GM19468 (cell line): ENCODE measurements around the gene B3GAT2.
"Not testable (repeated sequence)": the region's sequence is repeated elsewhere in the genome, so short reads cannot be mapped to it uniquely, and the experiment has no call there.

Source experiments
- ATAC-seq: cut with Tn5 transposase; IDR thresholded peaks from one replicate; pipeline ENCODE4 v1.9.1; 2021; ENCODE audit warnings: mild to moderate bottlenecking, moderate library complexity, moderate number of reproducible peaks; ENCODE audit not compliant: unreplicated experiment; ENCODE audit errors: extremely low read depth

Gene B3GAT2, protein sequence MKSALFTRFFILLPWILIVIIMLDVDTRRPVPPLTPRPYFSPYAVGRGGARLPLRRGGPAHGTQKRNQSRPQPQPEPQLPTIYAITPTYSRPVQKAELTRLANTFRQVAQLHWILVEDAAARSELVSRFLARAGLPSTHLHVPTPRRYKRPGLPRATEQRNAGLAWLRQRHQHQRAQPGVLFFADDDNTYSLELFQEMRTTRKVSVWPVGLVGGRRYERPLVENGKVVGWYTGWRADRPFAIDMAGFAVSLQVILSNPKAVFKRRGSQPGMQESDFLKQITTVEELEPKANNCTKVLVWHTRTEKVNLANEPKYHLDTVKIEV

DNA sequence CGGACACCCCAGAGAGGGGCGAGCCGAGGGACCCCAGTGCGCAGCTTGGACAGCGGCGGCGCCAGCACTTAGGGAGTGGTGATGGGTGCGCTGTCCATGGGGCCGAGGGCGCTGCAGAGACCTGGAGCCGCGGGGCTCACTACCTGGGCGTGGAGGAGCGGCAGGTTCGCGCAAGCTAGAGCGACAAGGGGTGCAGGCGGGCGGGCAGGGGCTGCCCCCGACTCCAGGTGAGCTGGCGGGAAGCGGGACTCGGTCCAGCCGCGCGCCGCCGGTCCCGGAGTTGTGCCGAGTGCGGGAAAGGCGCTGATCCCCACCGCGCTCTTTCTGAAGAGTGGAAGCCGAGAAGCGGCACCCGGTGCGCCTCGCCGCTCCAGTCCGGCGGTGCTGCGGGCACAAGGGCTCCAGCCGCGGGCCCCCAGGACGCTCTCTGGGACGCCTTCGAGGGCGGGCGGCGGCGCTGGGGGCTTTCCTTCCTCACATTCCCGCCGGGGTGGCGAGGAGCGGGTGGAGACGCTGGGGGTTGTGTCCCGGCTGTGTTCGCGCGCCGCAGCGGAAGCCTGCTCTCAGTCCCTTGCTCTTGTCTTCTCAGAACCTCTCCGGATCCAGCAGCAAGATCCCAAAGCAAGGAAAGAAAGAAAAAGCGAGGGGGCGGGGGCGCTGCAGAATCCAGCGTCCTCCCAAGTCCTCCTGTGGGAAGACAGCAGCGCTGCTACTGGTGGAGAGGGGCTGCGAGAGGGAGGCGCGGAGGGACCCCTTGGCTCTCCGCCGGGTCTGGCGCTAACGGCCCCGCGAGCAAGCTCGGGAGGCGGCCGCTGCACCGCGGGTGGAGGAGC is at the start of gene B3GAT2:
Gene B3GAT2, minus strand, starts transcription at position 610 of the 833 bp plus-strand sequence. CDS start 631 bp downstream, outside the sequence.
- ATAC-seq, result no peak

DNA sequence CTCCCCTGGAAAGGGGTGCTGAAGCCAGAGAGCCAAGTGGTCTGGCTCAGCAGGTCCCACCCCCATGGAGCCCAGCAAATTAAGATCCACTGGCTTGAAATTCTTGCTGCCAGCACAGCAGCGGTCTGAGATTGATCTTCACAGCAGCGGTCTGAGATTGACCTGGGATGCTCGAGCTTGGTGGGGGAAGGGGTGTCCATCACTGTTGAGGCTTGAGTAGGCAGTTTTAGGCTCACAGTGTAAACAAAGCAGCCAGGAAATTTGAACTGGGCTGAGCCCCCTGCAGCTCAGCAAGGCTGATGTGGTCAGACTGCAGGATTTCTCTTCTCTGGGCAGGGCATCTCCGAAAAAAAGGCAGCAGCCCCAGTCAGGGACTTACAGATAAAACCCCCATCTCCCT is 41.3 kb upstream of the B3GAT2 start:
- ATAC-seq, result no peak

DNA sequence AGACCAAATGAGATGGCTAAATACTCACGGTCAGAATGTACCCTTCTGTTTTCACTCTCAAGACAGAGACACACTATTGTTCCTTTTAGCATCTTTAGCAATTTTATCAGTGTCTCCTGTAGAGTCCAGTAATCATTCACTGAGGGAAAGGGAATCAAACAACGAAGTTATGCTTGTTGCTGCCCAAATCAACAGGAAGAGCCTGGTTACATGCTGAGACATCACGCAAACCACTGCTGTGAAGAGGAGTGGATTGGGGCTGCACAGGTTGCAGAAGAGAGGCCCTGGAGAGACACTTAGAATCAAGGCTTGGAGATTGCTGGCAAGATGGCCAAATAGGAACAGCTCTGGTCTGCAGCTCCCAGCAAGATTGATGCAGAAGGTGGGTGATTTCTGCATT is 40.5 kb upstream of the B3GAT2 start:
- ATAC-seq, result no peak

DNA sequence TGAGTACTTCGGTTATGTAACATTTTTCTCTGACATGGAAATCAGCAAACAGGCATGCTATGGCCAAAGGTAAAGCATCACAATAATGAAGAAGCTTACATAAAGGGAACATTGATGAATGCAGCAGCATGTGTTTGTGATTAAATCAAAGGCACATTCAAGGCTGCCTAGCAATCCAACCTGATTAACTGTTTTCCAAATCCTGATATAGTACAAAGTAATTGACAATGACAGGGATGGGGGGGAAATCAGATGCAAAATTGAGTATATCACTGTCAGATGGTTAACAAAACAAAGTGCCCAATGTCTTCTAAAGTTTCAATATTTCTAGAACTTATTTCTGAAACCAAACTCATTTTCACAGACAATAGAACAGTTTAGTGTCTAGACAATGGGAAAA is 39.2 kb upstream of the B3GAT2 start:
- no peak for ATAC-seq

DNA sequence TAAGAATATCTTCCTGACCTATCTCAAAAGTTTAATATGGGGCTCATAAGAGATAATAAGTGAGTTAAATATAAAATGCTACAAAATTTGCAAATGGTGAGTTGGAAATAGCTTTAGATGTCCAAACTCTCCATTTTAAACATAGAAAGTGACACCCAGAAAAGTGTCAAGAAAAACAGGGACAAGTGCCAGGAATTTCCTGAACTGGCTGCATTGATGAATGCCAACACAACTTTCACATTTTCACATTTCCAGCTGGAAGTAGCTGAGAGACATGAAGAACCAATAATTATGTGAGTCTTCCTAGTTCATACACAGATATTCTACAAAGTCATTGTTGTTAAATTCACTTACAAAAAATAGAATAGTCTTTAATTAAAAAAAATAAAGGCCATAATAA is 38.6 kb upstream of the B3GAT2 start:
- no peak for ATAC-seq

DNA sequence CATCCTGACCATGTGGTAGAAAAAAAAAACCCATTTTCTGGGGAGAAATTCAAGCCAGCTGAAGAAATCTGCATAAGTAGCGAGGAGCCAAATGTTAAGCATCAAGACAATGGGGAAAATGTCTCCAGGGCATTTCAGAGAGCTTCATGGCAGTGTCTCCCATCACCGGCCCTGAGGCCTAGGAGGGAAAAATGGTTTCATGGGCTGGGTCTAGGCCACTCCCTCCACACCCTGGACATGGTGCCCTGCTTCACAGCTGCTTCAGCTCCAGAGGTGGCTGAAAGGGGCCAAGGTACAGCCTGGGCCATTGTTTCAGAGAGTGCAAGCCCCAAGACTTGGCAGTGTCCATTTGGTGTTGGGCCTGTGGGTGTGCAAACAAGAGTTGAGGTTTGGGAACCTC is 34.4 kb upstream of the B3GAT2 start:
- ATAC-seq, result no peak

DNA sequence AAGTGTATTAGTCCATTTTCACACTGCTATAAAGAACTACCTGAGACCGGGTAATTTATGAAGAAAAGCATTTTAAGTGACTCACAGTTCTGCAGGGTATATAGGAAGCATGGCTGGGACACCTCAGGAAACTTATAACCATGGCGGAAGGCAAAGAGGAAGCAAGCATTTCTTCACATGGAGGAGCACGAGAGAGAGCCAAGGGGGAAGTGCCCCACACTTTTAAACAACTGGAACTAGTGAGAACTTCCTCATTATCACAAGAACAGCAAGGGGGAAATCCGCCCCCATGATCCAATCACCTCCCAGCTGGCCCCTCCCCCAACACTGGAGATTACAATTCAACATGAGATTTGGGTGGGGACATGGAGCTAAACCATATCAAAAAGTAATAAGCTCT is 28.3 kb upstream of the B3GAT2 start:
- no peak for ATAC-seq

DNA sequence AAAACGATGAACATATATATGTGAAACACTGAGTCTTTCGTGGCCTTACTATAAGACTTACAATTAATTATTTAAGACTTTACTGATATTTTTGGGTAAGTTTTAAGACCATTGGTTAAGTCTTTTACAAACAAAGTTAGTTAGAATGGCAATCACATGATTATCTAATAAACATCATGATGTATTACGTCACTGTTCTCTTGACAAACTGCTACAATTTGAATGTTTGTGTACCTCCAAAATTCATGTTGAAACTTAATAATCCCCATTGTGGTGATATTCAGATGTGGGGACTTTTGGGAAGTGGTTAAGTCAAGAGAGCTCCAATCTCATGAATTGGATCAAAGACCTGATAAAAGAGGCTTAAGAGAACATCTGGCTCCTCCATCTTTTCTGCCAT is 25.9 kb upstream of the B3GAT2 start:
- ATAC-seq, result no peak

DNA sequence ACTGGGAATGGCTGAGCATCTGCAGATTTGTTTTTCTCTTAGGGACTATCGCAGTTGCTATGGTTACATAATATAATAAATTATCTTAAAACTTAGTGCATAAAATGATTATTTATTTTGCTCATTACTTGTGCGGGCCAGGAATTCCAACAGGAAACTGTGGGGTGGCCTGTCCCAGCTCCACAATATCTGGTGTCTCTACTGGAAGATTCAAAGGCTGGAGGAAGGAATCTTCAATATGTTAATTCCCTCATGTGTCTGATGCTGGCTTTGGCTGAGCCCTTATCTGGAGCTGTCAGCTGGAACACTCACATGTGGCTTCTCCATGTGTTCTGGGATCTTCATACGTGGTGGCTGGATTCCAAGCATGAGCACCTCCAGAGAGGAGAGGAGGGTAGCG is 23.9 kb upstream of the B3GAT2 start:
- ATAC-seq, result no peak

DNA sequence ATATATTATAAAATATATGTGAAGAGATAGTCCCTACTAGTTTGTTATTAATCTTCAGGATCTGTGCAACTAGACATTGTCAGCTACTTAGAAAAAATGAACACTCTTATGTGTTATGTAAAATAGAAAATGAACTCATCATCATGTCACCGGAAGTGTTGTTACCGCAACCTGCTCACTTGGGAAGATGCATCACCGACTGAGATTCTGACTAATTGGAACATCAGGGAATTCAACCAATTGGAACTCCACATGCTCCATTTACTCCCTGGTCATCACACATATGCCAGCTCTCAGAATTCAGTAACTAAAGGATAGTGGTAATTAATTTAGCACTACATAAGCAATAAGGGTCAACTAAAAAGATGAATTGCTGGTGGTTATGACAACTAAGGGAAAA is 16.7 kb upstream of the B3GAT2 start:
- ATAC-seq, result no peak

DNA sequence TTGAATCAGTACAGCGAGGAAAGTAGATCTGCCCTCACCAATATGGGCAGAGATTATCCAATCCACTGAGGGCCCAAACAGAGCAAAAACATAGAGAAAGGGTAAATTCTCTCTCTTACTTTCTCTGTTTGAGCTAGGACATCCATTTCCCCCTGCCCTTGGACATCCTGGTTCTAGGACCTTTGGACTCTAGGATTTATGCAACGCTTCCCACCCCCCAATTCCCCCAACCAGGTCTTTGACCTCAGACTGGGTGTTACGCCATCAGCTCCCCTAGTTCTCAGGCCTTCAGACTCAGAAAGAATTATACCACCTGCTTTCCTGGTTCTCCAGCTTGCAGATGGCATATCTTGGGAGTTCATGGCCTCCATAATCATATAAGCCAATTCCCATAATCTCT is 10.2 kb upstream of the B3GAT2 start:
- no peak for ATAC-seq

DNA sequence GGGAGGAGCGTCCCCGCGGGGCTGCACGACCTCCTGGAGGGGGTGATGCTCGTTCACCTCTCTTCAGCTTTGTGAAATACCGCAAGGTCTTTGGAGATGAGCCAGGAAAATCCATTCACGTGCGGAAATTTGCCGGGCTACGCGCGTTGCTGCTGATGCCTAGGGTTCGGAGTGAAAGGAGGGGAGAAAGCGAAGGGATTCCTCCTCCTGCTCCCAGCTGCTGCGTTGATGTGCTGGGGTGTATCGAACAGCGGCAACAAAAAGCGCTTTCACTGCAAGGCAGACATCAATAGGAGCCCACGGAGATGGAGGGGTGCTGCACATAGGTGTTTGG is 391 bp upstream of the B3GAT2 start:
- no peak for ATAC-seq

DNA sequence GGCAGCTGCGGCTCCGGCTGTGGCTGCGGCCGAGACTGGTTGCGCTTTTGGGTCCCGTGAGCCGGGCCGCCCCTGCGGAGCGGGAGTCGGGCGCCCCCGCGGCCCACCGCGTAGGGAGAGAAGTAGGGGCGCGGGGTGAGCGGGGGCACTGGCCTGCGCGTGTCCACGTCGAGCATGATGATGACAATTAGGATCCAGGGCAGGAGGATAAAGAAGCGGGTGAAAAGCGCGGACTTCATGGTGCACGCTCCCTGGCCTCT is 739 bp downstream of the B3GAT2 start:
- no peak for ATAC-seq

DNA sequence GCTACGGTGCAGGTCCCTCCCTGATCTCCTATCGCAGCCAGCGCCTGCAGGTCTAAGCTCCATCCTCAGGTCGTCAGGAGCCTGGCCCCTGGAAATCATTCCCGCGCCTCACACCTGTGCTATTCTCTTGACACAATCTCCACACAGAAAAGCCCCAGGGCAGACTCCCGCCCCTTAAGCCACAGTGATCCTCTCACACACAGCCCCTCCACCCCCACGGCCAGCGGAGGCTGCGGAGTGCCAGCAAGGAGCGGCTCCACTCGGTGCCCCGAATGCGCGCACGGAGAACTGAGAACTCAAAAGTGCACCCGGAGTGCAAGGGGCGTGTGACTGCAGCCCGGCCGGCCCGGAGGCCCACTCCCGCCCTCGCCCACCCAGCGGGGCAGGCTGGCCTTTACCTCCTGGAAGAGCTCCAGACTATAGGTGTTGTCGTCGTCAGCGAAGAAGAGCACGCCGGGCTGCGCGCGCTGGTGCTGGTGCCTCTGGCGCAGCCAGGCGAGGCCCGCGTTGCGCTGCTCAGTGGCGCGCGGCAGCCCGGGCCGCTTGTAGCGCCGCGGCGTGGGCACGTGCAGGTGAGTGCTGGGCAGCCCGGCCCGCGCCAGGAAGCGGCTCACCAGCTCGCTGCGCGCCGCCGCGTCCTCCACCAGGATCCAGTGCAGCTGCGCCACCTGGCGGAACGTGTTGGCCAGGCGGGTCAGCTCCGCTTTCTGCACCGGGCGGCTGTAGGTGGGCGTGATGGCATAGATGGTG is 1.2 kb downstream of the B3GAT2 start:
- peak; percentile 87 for ATAC-seq

DNA sequence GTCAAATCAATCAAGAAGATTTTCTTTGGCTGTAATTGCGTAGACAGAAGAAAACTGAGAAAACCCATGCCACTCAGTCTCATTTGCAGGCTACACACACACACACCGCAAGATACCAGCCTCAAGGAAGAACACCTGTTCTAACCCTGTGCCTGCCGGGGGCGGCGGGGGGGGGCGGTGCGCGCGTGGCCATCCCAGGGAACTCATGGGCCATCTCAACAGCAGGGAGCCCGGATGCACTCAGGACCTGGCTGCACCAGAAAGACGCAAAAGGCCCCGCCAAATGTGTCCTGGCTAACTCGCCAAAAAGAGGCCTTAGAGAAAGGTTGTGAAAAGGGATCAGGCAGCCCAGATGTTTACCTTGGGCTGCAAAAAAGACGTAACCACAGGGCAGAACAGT is 2.1 kb downstream of the B3GAT2 start:
- ATAC-seq, result no peak

DNA sequence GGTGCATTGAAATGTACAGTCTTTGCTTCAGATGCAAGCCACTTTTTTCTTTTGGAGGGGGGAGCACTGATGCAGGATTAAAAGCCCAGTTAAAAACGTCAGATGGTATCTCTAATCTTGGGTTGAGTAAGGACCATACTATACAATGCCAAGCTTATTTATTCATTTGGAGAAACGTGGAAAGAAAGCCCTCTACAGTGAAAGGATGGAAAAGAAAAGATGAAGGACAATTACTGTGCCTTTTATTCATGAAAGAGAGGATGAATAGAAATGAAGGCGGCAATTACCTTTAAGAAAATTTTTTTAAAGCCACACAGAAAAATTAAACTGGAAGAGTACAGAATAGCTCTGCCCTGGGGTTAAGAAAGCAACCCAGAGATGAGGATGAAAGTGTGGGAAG is 2.7 kb downstream of the B3GAT2 start:
- no peak for ATAC-seq

DNA sequence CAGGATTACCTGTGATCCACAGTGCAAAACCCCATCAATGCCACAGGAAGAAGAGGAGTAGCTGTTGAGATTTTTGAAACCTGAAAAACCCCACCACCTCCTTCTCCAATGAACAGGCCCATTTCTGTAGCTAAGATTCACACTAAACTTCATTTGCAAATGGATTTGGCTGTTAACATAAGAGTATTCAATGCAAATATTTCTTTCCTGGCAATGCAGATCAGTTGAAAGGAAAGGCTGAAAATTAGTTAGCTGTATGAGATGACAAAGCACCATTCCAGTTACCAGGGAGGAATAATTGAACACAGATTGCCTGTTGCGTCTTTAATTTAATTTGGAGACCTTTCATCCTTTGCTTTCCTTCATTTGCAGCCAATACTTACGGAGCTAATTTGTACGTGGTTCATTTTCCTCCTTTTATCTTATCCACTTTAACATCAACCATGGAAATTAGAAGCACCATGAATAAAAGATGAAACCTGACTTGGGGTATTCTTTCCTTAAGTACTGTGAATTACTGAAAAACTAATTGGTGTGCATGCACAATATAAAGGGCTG is 4.2 kb downstream of the B3GAT2 start:
- ATAC-seq, result no peak

DNA sequence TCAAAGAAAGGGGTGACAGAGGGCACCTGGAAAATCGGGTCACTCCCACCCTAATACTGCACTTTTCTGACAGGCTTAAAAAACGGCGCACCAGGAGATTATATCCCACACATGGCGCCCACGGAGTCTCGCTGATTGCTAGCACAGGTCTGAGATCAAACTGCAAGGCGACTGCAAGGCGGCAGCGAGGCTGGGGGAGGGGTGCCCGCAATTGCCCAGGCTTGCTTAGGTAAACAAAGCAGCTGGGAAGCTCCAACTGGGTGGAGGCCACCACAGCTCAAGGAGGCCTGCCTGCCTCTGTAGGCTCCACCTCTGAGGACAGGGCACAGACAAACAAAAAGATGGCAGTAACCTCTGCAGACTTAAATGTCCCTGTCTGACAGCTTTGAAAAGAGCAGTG is 12.5 kb downstream of the B3GAT2 start:
- ATAC-seq, result not testable (repeated sequence)

DNA sequence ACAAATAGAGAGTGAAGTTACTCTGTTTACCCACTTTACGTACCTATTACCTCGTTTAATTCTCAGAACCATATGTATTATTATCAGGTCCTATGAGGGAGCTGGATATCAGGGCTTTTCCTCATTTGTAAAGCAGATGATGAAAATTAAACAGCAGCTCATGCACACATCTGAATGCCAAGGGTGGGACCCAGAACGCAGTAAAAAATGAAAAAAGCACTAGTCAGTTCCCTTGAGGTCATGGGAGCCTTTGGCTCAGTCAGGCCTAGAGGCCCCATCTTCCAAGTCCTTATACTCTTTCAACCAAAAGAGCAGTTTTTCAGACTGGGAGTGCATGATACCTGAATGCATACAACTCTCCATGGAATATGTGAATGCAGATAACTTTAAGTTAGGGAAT is 23.0 kb downstream of the B3GAT2 start:
- ATAC-seq, result no peak

DNA sequence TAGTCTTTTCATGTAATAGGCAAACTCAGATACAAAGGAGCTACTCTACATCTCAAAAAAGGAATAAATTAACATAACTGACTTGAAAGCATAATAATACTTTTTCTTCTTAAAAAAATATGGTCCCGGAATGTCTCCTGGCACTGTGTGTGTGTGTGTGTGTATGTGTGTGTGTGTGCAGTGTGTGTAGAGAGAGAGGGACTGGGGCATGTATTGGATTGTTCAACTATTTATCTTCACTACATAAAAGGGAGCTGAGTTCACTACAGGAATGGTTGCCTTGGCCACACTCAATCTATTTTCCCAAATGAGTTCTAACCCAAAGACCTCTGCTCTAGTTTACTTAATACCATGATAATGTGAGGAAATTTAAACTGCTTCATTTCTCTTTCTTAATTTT is 51.1 kb downstream of the B3GAT2 start:
- ATAC-seq, result no peak
